HG03575 (cell line): Measurements from ENCODE around the gene PCDH18.

Experiments used
- ATAC-seq: cut with Tn5 transposase; IDR thresholded peaks from one replicate; pipeline ENCODE4 v1.9.1; 2021; ENCODE audit not compliant: unreplicated experiment, insufficient number of reproducible peaks, low FRiP score; ENCODE audit errors: extremely low read depth

The PCDH18 gene

DNA sequence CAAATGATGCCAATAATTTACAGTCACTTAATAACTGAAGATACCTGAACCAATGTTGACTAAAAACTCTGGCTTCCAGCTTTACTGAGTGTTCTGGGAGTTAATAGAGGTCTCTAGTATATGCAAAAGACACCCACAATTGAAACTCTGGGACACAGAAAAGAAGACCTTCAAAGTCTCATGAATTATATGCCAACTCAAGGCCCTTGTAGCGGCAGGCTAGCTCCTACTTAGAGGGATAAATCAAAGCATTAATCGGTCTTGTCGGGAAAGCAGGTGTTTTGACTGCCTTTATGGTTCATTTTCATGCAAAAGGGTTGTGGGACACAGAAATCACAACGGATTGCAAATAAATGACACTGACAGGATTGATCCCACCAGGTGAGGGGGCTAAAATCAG, 55.9 kb downstream of the PCDH18 start:
- no peak for ATAC-seq

DNA sequence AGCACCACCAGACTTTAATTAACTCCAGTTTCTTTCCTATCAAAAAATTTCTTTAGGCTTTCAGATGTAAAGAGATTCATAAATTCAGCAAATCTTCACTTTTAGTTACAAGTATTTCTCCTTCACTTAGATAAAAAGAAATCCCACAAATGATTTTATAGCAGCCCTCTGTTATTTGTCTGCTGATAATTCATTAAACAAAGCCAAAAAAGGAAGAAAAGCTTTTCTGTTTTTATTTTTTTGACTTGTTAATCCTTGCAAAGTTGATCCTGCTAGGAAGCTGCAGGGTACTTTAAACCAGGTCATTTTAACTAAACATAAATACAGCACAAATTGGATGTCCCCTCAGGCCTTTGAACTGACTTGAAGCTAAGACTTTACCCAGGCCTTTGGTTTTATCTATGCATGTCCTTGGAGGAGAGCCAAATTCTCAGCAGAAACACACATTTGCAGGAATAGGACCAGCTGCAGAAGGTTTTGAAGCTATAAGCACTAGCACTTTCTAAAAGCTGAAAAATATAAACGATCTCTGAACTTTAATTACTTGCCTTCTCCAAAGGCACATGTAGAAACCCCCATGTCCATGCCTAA, 57.5 kb downstream of the PCDH18 start:
- no peak for ATAC-seq

DNA sequence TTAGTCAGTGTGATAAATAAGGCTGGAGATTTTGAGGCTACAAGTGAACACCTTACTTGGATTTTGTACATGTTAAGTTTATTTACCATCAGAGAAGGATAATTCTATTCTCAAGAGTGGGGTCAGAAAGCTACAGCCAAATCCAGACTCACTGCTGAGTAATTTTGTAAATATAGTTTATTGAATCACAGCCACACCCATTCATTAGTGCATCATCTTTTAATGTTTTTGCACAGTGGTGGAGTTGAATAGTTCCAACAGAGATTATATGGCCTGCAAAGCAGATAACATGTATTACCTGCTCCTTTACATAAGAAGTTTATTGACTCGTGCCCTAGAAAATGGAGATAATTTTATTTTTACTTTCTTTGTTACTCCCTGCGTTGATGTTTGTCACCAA, 60.4 kb downstream of the PCDH18 start:
- ATAC-seq = no peak

DNA sequence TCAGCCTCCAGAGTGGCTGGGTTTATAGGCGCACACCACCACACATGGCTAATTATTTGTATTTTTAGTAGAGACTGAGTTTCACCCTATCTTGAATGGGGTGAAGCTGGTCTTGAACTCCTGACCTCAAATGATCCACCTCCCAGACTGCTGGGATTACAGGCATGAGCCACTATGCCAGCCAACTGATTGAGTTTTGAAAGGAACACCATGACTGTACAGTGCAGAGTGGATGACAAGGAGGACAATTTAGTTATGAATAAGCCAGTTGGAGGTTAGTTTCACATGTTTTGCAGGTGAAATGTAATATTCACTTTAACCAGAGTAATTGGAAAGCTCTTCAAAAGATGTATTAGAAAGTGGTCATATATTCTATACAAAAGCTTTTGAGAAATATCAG, 60.8 kb downstream of the PCDH18 start:
- no peak for ATAC-seq

DNA sequence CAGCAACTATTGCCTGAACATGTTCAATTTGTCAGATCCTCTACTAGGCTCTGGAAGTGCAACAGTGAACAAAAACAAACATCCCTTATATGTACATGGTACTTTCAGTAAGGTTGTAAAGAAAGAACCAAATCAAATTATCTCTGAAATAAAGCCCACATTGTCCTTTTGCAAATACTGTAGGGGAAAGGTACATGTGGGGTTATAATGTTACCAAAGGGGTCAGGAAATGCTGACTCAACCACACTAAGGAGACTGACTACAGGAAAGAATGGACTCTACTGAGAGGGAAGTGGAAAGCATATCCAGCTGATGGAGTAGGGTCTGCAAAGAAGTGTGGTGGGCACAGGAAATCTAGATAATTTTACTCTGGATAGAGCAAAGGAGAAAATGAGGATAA, 61.5 kb downstream of the PCDH18 start:
- ATAC-seq = no peak
